Left ventricle myocardium superior (tissue), 1 donor: ENCODE measurements around the gene FAM118B. TPM values are rescaled to one million over a fixed set of nuclear protein-coding genes. Genes with fewer than 3 reads are reported as not detected.
"Not testable (repeated sequence)": the region's sequence is repeated elsewhere in the genome, so short reads cannot be mapped to it uniquely, and the experiment has no call there.

Experiments
- ATAC-seq: fragments of 200-7000 bp; cut with Tn5 transposase; one replicate; pipeline ENCODE4 v1.9.1; 2020; ENCODE audit warnings: mild to moderate bottlenecking, moderate library complexity
- DNase-seq: peaks from one replicate; pipeline ENCODE4 v3.0.0-alpha.2; 2020
- intact Hi-C: fragments of 100-400 bp; cut with micrococcal nuclease; formaldehyde crosslinking; loops from one replicate; pipeline ENCODE4 v1.11.0; 2022
- total RNA-seq: library from RNA; stranded (reverse); fragmentation: NEBNext Ultra II Directional; extraction: Animal tissue kit (Norgen Biotek cat#: 25700); gene quantifications from one replicate; pipeline ENCODE4 v1.2.1, GENCODE V29; 2021
- donor health status: DM: no; HTN: yes; CAD: no; lungs with severe emphysema.

Gene FAM118B
- total RNA-seq, 1 donor from 2014 or later = 25.1 TPM

GRCh38 chr11:126210871-126211235 is 729 bp upstream of the FAM118B start:
- ATAC-seq (no peak), DNase-seq (no peak)
- intact Hi-C loops = loop anchor here (10.0 kb wide), 1 partner anchor 54 kb away; the partner anchor contains the start of genes FOXRED1 and SRPRA

- intact Hi-C loops = loop anchor here (10.0 kb wide), 1 partner anchor 53 kb away; the partner anchor contains the start of genes FOXRED1 and SRPRA
- ATAC-seq (no peak), DNase-seq (no peak)
Measured at GRCh38 chr11:126212089-126212660, 593 bp downstream of the FAM118B start.

- no peak for DNase-seq
- intact Hi-C loops = loop anchor here (10.0 kb wide), 1 partner anchor 50 kb away; the partner anchor contains the start of genes FOXRED1 and SRPRA
- ATAC-seq = no peak
Measured at GRCh38 chr11:126214441-126214840, 2.9 kb downstream of the FAM118B start.

GRCh38 chr11:126214841-126215240 is 3.3 kb downstream of the FAM118B start:
- intact Hi-C loops = loop anchor here (10.0 kb wide), 1 partner anchor 50 kb away; the partner anchor contains the start of genes FOXRED1 and SRPRA
- DNase-seq (no peak), ATAC-seq (no peak)

- no peak for ATAC-seq
- intact Hi-C loops = loop anchor here (10.0 kb wide), 1 partner anchor 48 kb away; the partner anchor contains the start of genes FOXRED1 and SRPRA
- no peak for DNase-seq
Measured at GRCh38 chr11:126216526-126217305, 5.1 kb downstream of the FAM118B start.

- DNase-seq (no peak), ATAC-seq (no peak)
- intact Hi-C loops = loop anchor here (10.0 kb wide), 1 partner anchor 47 kb away; the partner anchor contains the start of genes FOXRED1 and SRPRA
Measured at GRCh38 chr11:126217491-126217890, 5.9 kb downstream of the FAM118B start.

- intact Hi-C loops = loop anchor here (10.0 kb wide), 1 partner anchor 45 kb away; the partner anchor contains the start of genes FOXRED1 and SRPRA
- ATAC-seq (peak; percentile 23), DNase-seq (no peak)
Measured at GRCh38 chr11:126219547-126219946, 8.0 kb downstream of the FAM118B start.

GRCh38 chr11:126224647-126225294 is 13.2 kb downstream of the FAM118B start:
- ATAC-seq = no peak
- no peak for DNase-seq
- intact Hi-C loops = no loop called here

GRCh38 chr11:126225295-126225665 is 13.7 kb downstream of the FAM118B start:
- ATAC-seq = no peak
- DNase-seq = no peak
- intact Hi-C loops = no loop called here

GRCh38 chr11:126226334-126227084 is 14.9 kb downstream of the FAM118B start:
- ATAC-seq (no peak), DNase-seq (no peak)
- intact Hi-C loops = no loop called here

GRCh38 chr11:126229858-126230540 is 18.4 kb downstream of the FAM118B start:
- intact Hi-C loops = no loop called here
- peak; percentile 45 for ATAC-seq
- DNase-seq = no peak

- DNase-seq (no peak), ATAC-seq (peak; percentile 74)
- intact Hi-C loops = no loop called here
Measured at GRCh38 chr11:126231725-126232459, 20.3 kb downstream of the FAM118B start.

- intact Hi-C loops = no loop called here
- DNase-seq (no peak), ATAC-seq (no peak)
Measured at GRCh38 chr11:126232683-126233082, 21.1 kb downstream of the FAM118B start.

GRCh38 chr11:126233391-126233790 is 21.8 kb downstream of the FAM118B start:
- ATAC-seq (no peak), DNase-seq (no peak)
- intact Hi-C loops = no loop called here

GRCh38 chr11:126246636-126247035 is 35.1 kb downstream of the FAM118B start:
- intact Hi-C loops = no loop called here
- ATAC-seq = no peak
- no peak for DNase-seq

GRCh38 chr11:126253265-126253664 is 41.7 kb downstream of the FAM118B start:
- no peak for ATAC-seq
- no peak for DNase-seq
- intact Hi-C loops = no loop called here

- intact Hi-C loops = no loop called here
- DNase-seq = no peak
- ATAC-seq = no peak
Measured at GRCh38 chr11:126254819-126255218, 43.2 kb downstream of the FAM118B start.

GRCh38 chr11:126255507-126255906 is 43.9 kb downstream of the FAM118B start:
- ATAC-seq, intact Hi-C loops: not testable (repeated sequence)

More at GRCh38 chr11:126255507-126255906, 43.9 kb downstream of the FAM118B start:
- not testable (repeated sequence) for DNase-seq
